SK-N-SH (cell line): ENCODE measurements around the gene NBDY.

ENCODE experiments used
- EP300 ChIP-seq, 2 experiments: IDR thresholded peaks; 2 replicates each; pipeline versions ENCODE4 v1.4.0 to v1.6.1; 2012; ENCODE audit warnings: borderline replicate concordance in 1 of 2, low read depth in 1 of 2, low read length in 1 of 2
- EZH2phosphoT487 ChIP-seq: fragments of 200-600 bp; sonication (generic); IDR thresholded peaks from 2 replicates; pipeline ENCODE4 v1.6.1; 2017; ENCODE audit warnings: low read depth, mixed run types, mild to moderate bottlenecking, antibody characterized with exemption, moderate library complexity, borderline replicate concordance
- FOXM1 ChIP-seq: IDR thresholded peaks from 2 replicates; pipeline ENCODE4 v1.4.0; 2012; ENCODE audit warnings: low read depth, mild to moderate bottlenecking
- RFX5 ChIP-seq: IDR thresholded peaks from 2 replicates; pipeline ENCODE4 v1.6.1; 2012; ENCODE audit warnings: mild to moderate bottlenecking, improper control_type of control experiment, low read length
- TF ChIP-seq, protein P1 (sequence below): IDR thresholded peaks from 2 replicates; pipeline ENCODE4; 2012
- TF ChIP-seq, protein P2 (sequence below): fragments of 200-600 bp; sonication (generic); IDR thresholded peaks from 2 replicates; pipeline ENCODE4 v1.6.1; 2017; ENCODE audit warnings: antibody characterized with exemption, mild to moderate bottlenecking, moderate library complexity
- TF ChIP-seq, protein P3 (sequence below): IDR thresholded peaks from 2 replicates; pipeline ENCODE4 v1.4.0; 2012; ENCODE audit warnings: low read depth

DNA sequence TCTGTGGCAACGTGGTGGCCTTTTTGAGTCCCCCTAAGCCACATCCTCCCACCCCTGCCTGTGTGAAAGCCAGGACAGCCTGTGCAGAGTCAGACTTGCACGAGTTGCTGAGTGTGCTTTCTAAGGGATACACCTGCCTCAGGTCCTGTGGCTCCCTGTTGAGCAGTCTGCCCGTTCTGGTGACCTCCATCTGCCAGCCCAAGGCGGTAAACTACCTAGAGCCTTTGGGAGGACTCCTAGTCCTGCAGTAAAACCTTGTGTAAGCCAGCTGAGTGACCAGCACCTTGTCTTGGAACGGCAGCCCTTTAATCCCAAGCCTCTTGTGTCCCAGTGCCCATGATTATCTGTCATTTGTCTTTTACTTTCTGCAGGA is 69.3 kb downstream of the NBDY start:
- TF ChIP-seq, protein P1, sequence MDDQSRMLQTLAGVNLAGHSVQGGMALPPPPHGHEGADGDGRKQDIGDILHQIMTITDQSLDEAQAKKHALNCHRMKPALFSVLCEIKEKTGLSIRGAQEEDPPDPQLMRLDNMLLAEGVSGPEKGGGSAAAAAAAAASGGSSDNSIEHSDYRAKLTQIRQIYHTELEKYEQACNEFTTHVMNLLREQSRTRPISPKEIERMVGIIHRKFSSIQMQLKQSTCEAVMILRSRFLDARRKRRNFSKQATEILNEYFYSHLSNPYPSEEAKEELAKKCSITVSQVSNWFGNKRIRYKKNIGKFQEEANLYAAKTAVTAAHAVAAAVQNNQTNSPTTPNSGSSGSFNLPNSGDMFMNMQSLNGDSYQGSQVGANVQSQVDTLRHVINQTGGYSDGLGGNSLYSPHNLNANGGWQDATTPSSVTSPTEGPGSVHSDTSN, result no peak
- TF ChIP-seq EP300 (IDR thresholded peaks at IDR 0.05; ENCODE audit: borderline replicate concordance in 1 of 2, low read depth in 1 of 2, low read length in 1 of 2), result no peak
- TF ChIP-seq, protein P2, sequence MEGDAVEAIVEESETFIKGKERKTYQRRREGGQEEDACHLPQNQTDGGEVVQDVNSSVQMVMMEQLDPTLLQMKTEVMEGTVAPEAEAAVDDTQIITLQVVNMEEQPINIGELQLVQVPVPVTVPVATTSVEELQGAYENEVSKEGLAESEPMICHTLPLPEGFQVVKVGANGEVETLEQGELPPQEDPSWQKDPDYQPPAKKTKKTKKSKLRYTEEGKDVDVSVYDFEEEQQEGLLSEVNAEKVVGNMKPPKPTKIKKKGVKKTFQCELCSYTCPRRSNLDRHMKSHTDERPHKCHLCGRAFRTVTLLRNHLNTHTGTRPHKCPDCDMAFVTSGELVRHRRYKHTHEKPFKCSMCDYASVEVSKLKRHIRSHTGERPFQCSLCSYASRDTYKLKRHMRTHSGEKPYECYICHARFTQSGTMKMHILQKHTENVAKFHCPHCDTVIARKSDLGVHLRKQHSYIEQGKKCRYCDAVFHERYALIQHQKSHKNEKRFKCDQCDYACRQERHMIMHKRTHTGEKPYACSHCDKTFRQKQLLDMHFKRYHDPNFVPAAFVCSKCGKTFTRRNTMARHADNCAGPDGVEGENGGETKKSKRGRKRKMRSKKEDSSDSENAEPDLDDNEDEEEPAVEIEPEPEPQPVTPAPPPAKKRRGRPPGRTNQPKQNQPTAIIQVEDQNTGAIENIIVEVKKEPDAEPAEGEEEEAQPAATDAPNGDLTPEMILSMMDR, result no peak
- TF ChIP-seq, protein P3, sequence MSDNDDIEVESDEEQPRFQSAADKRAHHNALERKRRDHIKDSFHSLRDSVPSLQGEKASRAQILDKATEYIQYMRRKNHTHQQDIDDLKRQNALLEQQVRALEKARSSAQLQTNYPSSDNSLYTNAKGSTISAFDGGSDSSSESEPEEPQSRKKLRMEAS, result no peak
- no peak for TF ChIP-seq EZH2phosphoT487
- no peak for TF ChIP-seq FOXM1
- no peak for TF ChIP-seq RFX5
